ENCODE results near the gene AK5. TPM values are rescaled to one million over a fixed set of nuclear protein-coding genes. Genes with fewer than 3 reads are reported as not detected.

Gene AK5
- polyA plus RNA-seq, 2 of the 4 experiments (the other 2 are of a cell fraction): 4.9 to 6.1 TPM

DNA sequence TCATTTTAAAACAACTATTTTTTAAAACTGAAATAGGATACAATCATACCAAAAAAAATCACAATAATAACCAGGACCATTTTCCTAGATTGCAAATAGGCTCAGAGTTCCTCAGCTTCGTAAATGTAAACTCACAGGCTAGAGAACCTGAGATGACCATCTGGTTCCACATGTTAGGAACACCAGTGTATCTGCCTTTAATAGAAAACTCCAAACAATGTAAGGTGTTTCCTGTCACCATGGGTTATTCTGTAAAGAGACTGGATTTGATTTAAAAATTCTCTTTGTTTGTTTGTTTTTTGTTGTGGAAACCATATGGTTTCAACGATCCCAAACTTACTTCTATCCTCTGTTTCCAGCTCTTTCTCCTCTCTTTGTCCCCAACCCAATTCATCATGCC lies 203.1 kb downstream of the AK5 start:
- H3K4me3 ChIP-seq: no peak overlapping the region
- POLR2A ChIA-PET: no interaction called here
- H3K27ac ChIP-seq: no peak overlapping the region
- DNase-seq (ENCODE audit: low read depth in 1 of 2, low spot score in 1 of 2) (no peak), FAIRE-seq (no peak), ATAC-seq (no peak)
- 80% methylated on average over 2 of the region's 2 CpGs for WGBS (ENCODE audit: missing lambda C conversion rate)
- TF ChIP-seq MYC (IDR thresholded peaks at IDR 0.05; ENCODE audit: borderline replicate concordance, low read length) (no peak), HOXB5 (CRISPR knock-in tag; IDR thresholded peaks at IDR 0.05) (no peak), EP300 (IDR thresholded peaks at IDR 0.05) (no peak), KDM5A (IDR thresholded peaks at IDR 0.05) (no peak), KDM1A (IDR thresholded peaks at IDR 0.05; ENCODE audit: low read depth) (no peak), RNF2 (IDR thresholded peaks at IDR 0.05; ENCODE audit: borderline replicate concordance, low read depth) (no peak), FOXS1 (CRISPR knock-in tag; IDR thresholded peaks at IDR 0.05) (no peak), TFCP2L1 (CRISPR knock-in tag; IDR thresholded peaks at IDR 0.05) (no peak)
- TF ChIP-seq, protein P1, sequence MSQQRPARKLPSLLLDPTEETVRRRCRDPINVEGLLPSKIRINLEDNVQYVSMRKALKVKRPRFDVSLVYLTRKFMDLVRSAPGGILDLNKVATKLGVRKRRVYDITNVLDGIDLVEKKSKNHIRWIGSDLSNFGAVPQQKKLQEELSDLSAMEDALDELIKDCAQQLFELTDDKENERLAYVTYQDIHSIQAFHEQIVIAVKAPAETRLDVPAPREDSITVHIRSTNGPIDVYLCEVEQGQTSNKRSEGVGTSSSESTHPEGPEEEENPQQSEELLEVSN (IDR thresholded peaks at IDR 0.05; ENCODE audit: borderline replicate concordance, low read depth): no peak
- TF ChIP-seq, protein P2, sequence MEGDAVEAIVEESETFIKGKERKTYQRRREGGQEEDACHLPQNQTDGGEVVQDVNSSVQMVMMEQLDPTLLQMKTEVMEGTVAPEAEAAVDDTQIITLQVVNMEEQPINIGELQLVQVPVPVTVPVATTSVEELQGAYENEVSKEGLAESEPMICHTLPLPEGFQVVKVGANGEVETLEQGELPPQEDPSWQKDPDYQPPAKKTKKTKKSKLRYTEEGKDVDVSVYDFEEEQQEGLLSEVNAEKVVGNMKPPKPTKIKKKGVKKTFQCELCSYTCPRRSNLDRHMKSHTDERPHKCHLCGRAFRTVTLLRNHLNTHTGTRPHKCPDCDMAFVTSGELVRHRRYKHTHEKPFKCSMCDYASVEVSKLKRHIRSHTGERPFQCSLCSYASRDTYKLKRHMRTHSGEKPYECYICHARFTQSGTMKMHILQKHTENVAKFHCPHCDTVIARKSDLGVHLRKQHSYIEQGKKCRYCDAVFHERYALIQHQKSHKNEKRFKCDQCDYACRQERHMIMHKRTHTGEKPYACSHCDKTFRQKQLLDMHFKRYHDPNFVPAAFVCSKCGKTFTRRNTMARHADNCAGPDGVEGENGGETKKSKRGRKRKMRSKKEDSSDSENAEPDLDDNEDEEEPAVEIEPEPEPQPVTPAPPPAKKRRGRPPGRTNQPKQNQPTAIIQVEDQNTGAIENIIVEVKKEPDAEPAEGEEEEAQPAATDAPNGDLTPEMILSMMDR (IDR thresholded peaks at IDR 0.05): no peak
- no peaks in the 10 kb centered on the region for H3K4me1 ChIP-seq
- H3K9me3 ChIP-seq: no peaks in the 10 kb centered on the region
- H3K4me2 ChIP-seq: no peak overlapping the region
- CTCF ChIA-PET: no interaction called here

DNA sequence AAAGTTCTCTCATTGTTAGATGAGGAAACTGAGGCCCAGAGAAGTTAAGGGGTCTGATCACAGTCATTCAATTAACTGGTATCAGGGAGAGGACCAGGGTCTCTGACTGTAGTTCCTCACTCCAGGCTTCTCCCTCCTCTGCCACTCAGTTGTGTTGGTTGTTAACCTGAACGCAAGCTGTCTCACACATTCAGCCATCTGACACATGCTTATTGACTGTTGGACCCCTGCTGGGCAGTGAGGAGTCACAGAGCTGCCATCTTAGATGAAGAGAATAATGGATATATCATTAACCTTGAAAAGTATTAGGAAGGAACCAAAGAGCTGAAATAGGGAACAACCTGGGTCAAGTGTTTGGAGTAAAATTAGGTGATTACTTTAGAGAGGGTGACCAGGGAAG lies 205.8 kb downstream of the AK5 start:
- ATAC-seq (no peak), DNase-seq (ENCODE audit: low read depth in 1 of 2, low spot score in 1 of 2) (no peak), FAIRE-seq (no peak)
- Histone ChIP-seq H3K4me2 (no peak overlapping the region), H3K9me3 (no peaks in the 10 kb centered on the region), H3K4me1 (no peaks in the 10 kb centered on the region), H3K27ac (no peak overlapping the region), H3K4me3 (no peak overlapping the region)
- CTCF ChIA-PET: no interaction called here
- POLR2A ChIA-PET: no interaction called here
- 67% methylated on average over 1 of the region's 1 CpG for WGBS (ENCODE audit: missing lambda C conversion rate)
- TF ChIP-seq RFX5 (IDR thresholded peaks at IDR 0.05) (no peak), FOSL2 (IDR thresholded peaks at IDR 0.05) (no peak), FOSL2 (CRISPR knock-in tag; IDR thresholded peaks at IDR 0.05) (no peak), RAD21 (conservative IDR thresholded peaks at IDR 0.05 in 1 of 2, IDR thresholded peaks at IDR 0.05 in 1 of 2) (no peak), KDM5A (IDR thresholded peaks at IDR 0.05) (no peak), POLR2AphosphoS2 (conservative IDR thresholded peaks at IDR 0.05; ENCODE audit: low read length) (no peak), MAZ (IDR thresholded peaks at IDR 0.05; ENCODE audit: borderline replicate concordance, low read depth, low read length) (no peak), RNF2 (IDR thresholded peaks at IDR 0.05; ENCODE audit: borderline replicate concordance, low read depth) (no peak), CBX8 (IDR thresholded peaks at IDR 0.05) (no peak), JUN (IDR thresholded peaks at IDR 0.05) (no peak), JUNB (IDR thresholded peaks at IDR 0.05) (no peak), KDM1A (IDR thresholded peaks at IDR 0.05; ENCODE audit: low read depth) (no peak), HOXB13 (CRISPR knock-in tag; IDR thresholded peaks at IDR 0.05; ENCODE audit: low read depth) (no peak), HEYL (CRISPR knock-in tag; IDR thresholded peaks at IDR 0.05) (no peak), NFE2L2 (conservative IDR thresholded peaks at IDR 0.05; ENCODE audit: low read length) (no peak), SMC3 (IDR thresholded peaks at IDR 0.05) (no peak), HDAC2 (IDR thresholded peaks at IDR 0.05) (no peak), GATA3 (IDR thresholded peaks at IDR 0.05; ENCODE audit: borderline replicate concordance) (no peak)
- TF ChIP-seq, protein P1 (IDR thresholded peaks at IDR 0.05; ENCODE audit: borderline replicate concordance, low read depth): no peak
- TF ChIP-seq, protein P3, sequence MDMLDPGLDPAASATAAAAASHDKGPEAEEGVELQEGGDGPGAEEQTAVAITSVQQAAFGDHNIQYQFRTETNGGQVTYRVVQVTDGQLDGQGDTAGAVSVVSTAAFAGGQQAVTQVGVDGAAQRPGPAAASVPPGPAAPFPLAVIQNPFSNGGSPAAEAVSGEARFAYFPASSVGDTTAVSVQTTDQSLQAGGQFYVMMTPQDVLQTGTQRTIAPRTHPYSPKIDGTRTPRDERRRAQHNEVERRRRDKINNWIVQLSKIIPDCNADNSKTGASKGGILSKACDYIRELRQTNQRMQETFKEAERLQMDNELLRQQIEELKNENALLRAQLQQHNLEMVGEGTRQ (IDR thresholded peaks at IDR 0.05): no peak
- TF ChIP-seq, protein P4, sequence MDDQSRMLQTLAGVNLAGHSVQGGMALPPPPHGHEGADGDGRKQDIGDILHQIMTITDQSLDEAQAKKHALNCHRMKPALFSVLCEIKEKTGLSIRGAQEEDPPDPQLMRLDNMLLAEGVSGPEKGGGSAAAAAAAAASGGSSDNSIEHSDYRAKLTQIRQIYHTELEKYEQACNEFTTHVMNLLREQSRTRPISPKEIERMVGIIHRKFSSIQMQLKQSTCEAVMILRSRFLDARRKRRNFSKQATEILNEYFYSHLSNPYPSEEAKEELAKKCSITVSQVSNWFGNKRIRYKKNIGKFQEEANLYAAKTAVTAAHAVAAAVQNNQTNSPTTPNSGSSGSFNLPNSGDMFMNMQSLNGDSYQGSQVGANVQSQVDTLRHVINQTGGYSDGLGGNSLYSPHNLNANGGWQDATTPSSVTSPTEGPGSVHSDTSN (IDR thresholded peaks at IDR 0.05): no peak

All from A549 (cell line).